ENCODE data around the gene PNPLA3.

DNA sequence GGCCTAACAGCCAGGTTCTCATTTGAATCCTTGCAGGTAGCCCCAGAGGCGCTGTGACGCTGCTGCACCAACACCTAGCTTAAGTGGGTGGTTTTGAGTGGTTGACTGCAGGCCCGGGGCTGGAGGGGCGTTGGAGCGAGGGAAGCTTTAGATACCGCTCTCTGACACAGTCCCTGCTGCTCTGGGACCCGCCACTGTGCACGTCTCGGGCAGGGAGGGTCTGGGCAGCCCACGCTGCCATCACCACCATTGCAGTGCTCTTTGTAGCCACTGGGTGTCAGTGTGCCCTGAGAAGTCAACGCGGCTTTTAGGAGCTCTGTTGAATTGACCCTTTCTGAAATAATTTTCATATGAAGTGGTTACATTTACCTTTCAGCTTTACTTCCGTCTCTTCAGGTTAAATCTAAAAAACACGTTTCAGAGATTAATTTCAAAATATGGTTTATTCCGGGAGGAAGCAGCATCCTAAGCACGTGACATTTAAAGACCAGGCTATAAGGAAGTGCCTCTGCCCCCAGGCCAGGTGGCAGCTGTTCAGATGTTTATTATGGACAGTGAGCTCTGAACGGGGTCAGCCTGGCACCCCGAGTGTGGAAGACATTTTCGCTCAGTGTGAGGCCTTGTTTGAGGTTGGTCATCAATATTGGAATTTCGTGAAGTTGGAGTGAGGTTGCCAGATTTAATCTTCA, 69.6 kb downstream of the PNPLA3 start:
- TF ChIP-seq POLR2A (IDR thresholded peaks at IDR 0.05), result no peak
- TF ChIP-seq, protein P1, sequence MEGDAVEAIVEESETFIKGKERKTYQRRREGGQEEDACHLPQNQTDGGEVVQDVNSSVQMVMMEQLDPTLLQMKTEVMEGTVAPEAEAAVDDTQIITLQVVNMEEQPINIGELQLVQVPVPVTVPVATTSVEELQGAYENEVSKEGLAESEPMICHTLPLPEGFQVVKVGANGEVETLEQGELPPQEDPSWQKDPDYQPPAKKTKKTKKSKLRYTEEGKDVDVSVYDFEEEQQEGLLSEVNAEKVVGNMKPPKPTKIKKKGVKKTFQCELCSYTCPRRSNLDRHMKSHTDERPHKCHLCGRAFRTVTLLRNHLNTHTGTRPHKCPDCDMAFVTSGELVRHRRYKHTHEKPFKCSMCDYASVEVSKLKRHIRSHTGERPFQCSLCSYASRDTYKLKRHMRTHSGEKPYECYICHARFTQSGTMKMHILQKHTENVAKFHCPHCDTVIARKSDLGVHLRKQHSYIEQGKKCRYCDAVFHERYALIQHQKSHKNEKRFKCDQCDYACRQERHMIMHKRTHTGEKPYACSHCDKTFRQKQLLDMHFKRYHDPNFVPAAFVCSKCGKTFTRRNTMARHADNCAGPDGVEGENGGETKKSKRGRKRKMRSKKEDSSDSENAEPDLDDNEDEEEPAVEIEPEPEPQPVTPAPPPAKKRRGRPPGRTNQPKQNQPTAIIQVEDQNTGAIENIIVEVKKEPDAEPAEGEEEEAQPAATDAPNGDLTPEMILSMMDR (IDR thresholded peaks at IDR 0.05), result peak; percentile 88 to 97 (median 90)

All from uterus (tissue), 2 donors.